Ascending aorta (tissue), 2 donors: ENCODE data around the gene FBXL4. TPM values are rescaled to one million over a fixed set of nuclear protein-coding genes. Genes with fewer than 3 reads are reported as not detected.

Source experiments
- DNase-seq, 2 donors: peaks; one replicate each; pipeline ENCODE4 v3.0.0-alpha.2; 2019; ENCODE audit warnings: low spot score in 2 of 2
- H3K27ac ChIP-seq, 2 donors: fragments of 200-600 bp; sonication (generic); one replicate each; pipeline ENCODE4 v1.5.1; 2016 to 2017; ENCODE audit warnings: mild to moderate bottlenecking in 1 of 2
- H3K27me3 ChIP-seq: fragments of 200-600 bp; sonication (generic); one replicate; pipeline ENCODE4 v1.5.1; 2017
- H3K36me3 ChIP-seq, 2 donors: fragments of 200-600 bp; sonication (generic); one replicate each; pipeline ENCODE4 v1.5.1; 2016
- H3K4me1 ChIP-seq, 2 donors: fragments of 200-600 bp; sonication (generic); one replicate each; pipeline ENCODE4 v1.5.1; 2016 to 2017; ENCODE audit warnings: mild to moderate bottlenecking in 1 of 2
- H3K4me3 ChIP-seq, 2 donors: fragments of 200-600 bp; sonication (generic); one replicate each; pipeline ENCODE4 v1.5.1; 2016 to 2017; ENCODE audit warnings: mild to moderate bottlenecking in 1 of 2
- H3K9me3 ChIP-seq, 2 donors: fragments of 200-600 bp; sonication (generic); one replicate each; pipeline ENCODE4 v1.5.1; 2016
- intact Hi-C: fragments of 100-400 bp; cut with DNase I; formaldehyde crosslinking; loops from one replicate; pipeline ENCODE4 v1.15.1; 2023
- total RNA-seq: library from RNA; depleted of rRNA; stranded (reverse); fragments of >200 nt; gene quantifications from one replicate; pipeline ENCODE4 v1.1.0, GENCODE V29; 2016
- TF ChIP-seq, protein P1 (sequence below), 3 experiments: fragments of 200-600 bp in 2 of 3; fragments of 450-650 bp in 1 of 3; sonication (generic) in 2 of 3; IDR thresholded peaks; one replicate each; pipeline ENCODE4 v1.5.1; 2016 to 2019; ENCODE audit warnings: antibody characterized with exemption in 3 of 3, mild to moderate bottlenecking in 1 of 3, moderate library complexity in 1 of 3

Gene FBXL4
- total RNA-seq, 1 donor from 2014 or later = 9.4 TPM

GRCh38 chr6:98848539-98849242 lies 99.1 kb downstream of the FBXL4 start:
- no peaks in the 10 kb centered on the region for H3K36me3 ChIP-seq
- H3K27ac ChIP-seq = no peak overlapping the region
- intact Hi-C loops = no loop called here
- peaks cover 11 to 18% of the 10 kb centered on the region in 2 donors for H3K4me1 ChIP-seq
- peaks cover 15% of the 10 kb centered on the region for H3K27me3 ChIP-seq
- TF ChIP-seq, protein P1, sequence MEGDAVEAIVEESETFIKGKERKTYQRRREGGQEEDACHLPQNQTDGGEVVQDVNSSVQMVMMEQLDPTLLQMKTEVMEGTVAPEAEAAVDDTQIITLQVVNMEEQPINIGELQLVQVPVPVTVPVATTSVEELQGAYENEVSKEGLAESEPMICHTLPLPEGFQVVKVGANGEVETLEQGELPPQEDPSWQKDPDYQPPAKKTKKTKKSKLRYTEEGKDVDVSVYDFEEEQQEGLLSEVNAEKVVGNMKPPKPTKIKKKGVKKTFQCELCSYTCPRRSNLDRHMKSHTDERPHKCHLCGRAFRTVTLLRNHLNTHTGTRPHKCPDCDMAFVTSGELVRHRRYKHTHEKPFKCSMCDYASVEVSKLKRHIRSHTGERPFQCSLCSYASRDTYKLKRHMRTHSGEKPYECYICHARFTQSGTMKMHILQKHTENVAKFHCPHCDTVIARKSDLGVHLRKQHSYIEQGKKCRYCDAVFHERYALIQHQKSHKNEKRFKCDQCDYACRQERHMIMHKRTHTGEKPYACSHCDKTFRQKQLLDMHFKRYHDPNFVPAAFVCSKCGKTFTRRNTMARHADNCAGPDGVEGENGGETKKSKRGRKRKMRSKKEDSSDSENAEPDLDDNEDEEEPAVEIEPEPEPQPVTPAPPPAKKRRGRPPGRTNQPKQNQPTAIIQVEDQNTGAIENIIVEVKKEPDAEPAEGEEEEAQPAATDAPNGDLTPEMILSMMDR (IDR thresholded peaks at IDR 0.05) = no peak
- H3K9me3 ChIP-seq = no peaks in the 10 kb centered on the region
- no peak for DNase-seq
- H3K4me3 ChIP-seq = no peak overlapping the region

GRCh38 chr6:98847779-98848538 lies 99.8 kb downstream of the FBXL4 start:
- no peak overlapping the region for H3K27ac ChIP-seq
- H3K4me3 ChIP-seq = peak overlapping the region in 1 of 2 donors; percentile 33
- TF ChIP-seq, protein P1 (IDR thresholded peaks at IDR 0.05) = no peak
- H3K9me3 ChIP-seq = no peaks in the 10 kb centered on the region
- no peak for DNase-seq
- intact Hi-C loops = no loop called here
- H3K36me3 ChIP-seq = no peaks in the 10 kb centered on the region
- peaks cover 11 to 18% of the 10 kb centered on the region in 2 donors for H3K4me1 ChIP-seq
- H3K27me3 ChIP-seq = peaks cover 22% of the 10 kb centered on the region

- H3K9me3 ChIP-seq = no peaks in the 10 kb centered on the region
- H3K27me3 ChIP-seq = peaks cover 26% of the 10 kb centered on the region
- no peaks in the 10 kb centered on the region for H3K36me3 ChIP-seq
- H3K4me1 ChIP-seq = peaks cover 11 to 18% of the 10 kb centered on the region in 2 donors
- no peak for DNase-seq
- intact Hi-C loops = no loop called here
- TF ChIP-seq, protein P1 (IDR thresholded peaks at IDR 0.05) = no peak
- H3K4me3 ChIP-seq = peak overlapping the region in 1 of 2 donors; percentile 33
- no peak overlapping the region for H3K27ac ChIP-seq
Observed at GRCh38 chr6:98847416-98847778, 100.3 kb downstream of the FBXL4 start.

DNA sequence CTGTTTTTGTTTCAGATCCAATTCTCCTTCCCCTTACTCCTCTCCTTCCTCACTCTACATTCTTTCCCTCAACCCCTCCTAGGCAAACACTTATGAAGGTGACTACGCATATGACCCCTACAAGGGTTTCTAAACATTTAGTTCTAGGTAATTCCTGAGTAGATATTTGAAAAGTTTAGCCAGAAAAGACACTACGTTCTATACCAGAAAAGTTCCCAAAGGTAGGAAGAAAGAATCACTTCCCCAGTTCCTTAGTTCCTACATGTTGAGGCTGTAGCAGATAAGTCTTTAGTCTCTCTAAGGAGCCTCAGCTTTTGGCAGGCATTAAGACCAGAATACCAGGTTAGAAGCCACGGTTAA lies 101.7 kb downstream of the FBXL4 start:
- TF ChIP-seq, protein P1 (IDR thresholded peaks at IDR 0.05) = no peak
- Histone ChIP-seq H3K4me1 (peaks cover 11 to 18% of the 10 kb centered on the region in 2 donors), H3K27ac (no peak overlapping the region), H3K36me3 (no peaks in the 10 kb centered on the region), H3K27me3 (peaks cover 32% of the 10 kb centered on the region), H3K9me3 (no peaks in the 10 kb centered on the region), H3K4me3 (no peak overlapping the region)
- no peak for DNase-seq
- intact Hi-C loops = no loop called here

- H3K4me3 ChIP-seq = peak overlapping the region; percentile 51 to 55
- peaks cover 33% of the 10 kb centered on the region for H3K27me3 ChIP-seq
- intact Hi-C loops = no loop called here
- no peaks in the 10 kb centered on the region for H3K9me3 ChIP-seq
- H3K36me3 ChIP-seq = no peaks in the 10 kb centered on the region
- peak in 1 of 2 donors; percentile 81 for DNase-seq
- H3K27ac ChIP-seq = no peak overlapping the region
- peaks cover 11 to 18% of the 10 kb centered on the region in 2 donors for H3K4me1 ChIP-seq
- TF ChIP-seq, protein P1 (IDR thresholded peaks at IDR 0.05) = peak; percentile 56 to 82 (median 74)
Observed at GRCh38 chr6:98845211-98846020, 102.3 kb downstream of the FBXL4 start.
